HEK293T (cell line): Measurements from ENCODE around the gene FOXC1.

Experiments
- SUZ12 ChIP-seq: fragments of 450-650 bp; IDR thresholded peaks from 2 replicates; pipeline ENCODE4 v1.6.1; 2016; ENCODE audit warnings: mild to moderate bottlenecking
- ZNF384 ChIP-seq: fragments of 450-650 bp; IDR thresholded peaks from 2 replicates; pipeline ENCODE4 v1.6.1; 2016

GRCh38 chr6:1587977-1588376, 21.7 kb upstream of the FOXC1 start:
- no peak for TF ChIP-seq ZNF384
- no peak for TF ChIP-seq SUZ12
